Parathyroid adenoma (tissue), 2 donors: Measurements from ENCODE around the gene SUSD6.
"Not testable (repeated sequence)": the region's sequence is repeated elsewhere in the genome, so short reads cannot be mapped to it uniquely, and the experiment has no call there.

Source experiments
- H2AFZ ChIP-seq: fragments of 300-600 bp; sonication (generic); one replicate; pipeline ENCODE4 v1.7.0; 2017; ENCODE audit warnings: antibody characterized with exemption, mild to moderate bottlenecking
- H3K27ac ChIP-seq: fragments of 300-600 bp; sonication (generic); one replicate; pipeline ENCODE4 v1.7.0; 2017
- H3K27me3 ChIP-seq: fragments of 300-600 bp; sonication (generic); one replicate; pipeline ENCODE4 v1.7.0; 2017; ENCODE audit warnings: low read length; ENCODE audit not compliant: control insufficient read depth, insufficient read depth
- H3K36me3 ChIP-seq: fragments of 300-600 bp; sonication (generic); one replicate; pipeline ENCODE4 v1.7.0; 2017; ENCODE audit warnings: low read length; ENCODE audit not compliant: control insufficient read depth, insufficient read depth
- H3K4me1 ChIP-seq: fragments of 300-600 bp; sonication (generic); one replicate; pipeline ENCODE4 v1.7.0; 2017; ENCODE audit warnings: control low read depth
- H3K4me2 ChIP-seq: fragments of 300-600 bp; sonication (generic); one replicate; pipeline ENCODE4 v1.7.0; 2017; ENCODE audit warnings: low read length
- H3K4me3 ChIP-seq: fragments of 300-600 bp; sonication (generic); one replicate; pipeline ENCODE4 v1.7.0; 2017; ENCODE audit warnings: low read depth, low read length
- H3K79me2 ChIP-seq: fragments of 300-600 bp; sonication (generic); one replicate; pipeline ENCODE4 v1.7.0; 2017; ENCODE audit warnings: control low read depth
- H3K9ac ChIP-seq: fragments of 300-600 bp; sonication (generic); one replicate; pipeline ENCODE4 v1.7.0; 2017; ENCODE audit warnings: mild to moderate bottlenecking
- H3K9me3 ChIP-seq: fragments of 300-600 bp; sonication (generic); one replicate; pipeline ENCODE4 v1.7.0; 2017; ENCODE audit warnings: low read length; ENCODE audit not compliant: control insufficient read depth
- CTCF ChIP-seq: fragments of 300-600 bp; sonication (generic); IDR thresholded peaks from one replicate; pipeline ENCODE4 v1.7.0; 2017; ENCODE audit warnings: antibody characterized with exemption, mild to moderate bottlenecking
- donor health status: primary hyperparathyroidism.

Gene SUSD6

GRCh38 chr14:69637503-69638031, 26.2 kb downstream of the SUSD6 start:
- H3K27me3 ChIP-seq, result no peaks in the 10 kb centered on the region
- H3K27ac ChIP-seq, result no peak overlapping the region
- H3K4me1 ChIP-seq, result peaks cover 17% of the 10 kb centered on the region
- H3K4me2 ChIP-seq, result no peak overlapping the region
- H3K36me3 ChIP-seq, result no peaks in the 10 kb centered on the region
- no peaks in the 10 kb centered on the region for H3K9me3 ChIP-seq
- H3K4me3 ChIP-seq, result no peak overlapping the region
- H3K79me2 ChIP-seq, result peaks cover 63% of the 10 kb centered on the region
- H3K9ac ChIP-seq, result no peak overlapping the region
- TF ChIP-seq CTCF, result no peak
- H2AFZ ChIP-seq, result no peak overlapping the region

- H3K36me3 ChIP-seq, result no peaks in the 10 kb centered on the region
- H3K9me3 ChIP-seq, result no peaks in the 10 kb centered on the region
- peaks cover 60% of the 10 kb centered on the region for H3K79me2 ChIP-seq
- H3K4me2 ChIP-seq, result no peak overlapping the region
- H2AFZ ChIP-seq, result no peak overlapping the region
- no peak for TF ChIP-seq CTCF
- H3K27me3 ChIP-seq, result no peaks in the 10 kb centered on the region
- no peak overlapping the region for H3K27ac ChIP-seq
- peaks cover 15% of the 10 kb centered on the region for H3K4me1 ChIP-seq
- no peak overlapping the region for H3K9ac ChIP-seq
- no peak overlapping the region for H3K4me3 ChIP-seq
These were observed 29.5 kb downstream of the SUSD6 start for GRCh38 chr14:69640931-69641330.

- H3K9ac ChIP-seq, H3K4me3 ChIP-seq, H3K9me3 ChIP-seq, H3K4me2 ChIP-seq, H3K36me3 ChIP-seq, H2AFZ ChIP-seq, H3K27me3 ChIP-seq, H3K27ac ChIP-seq, H3K4me1 ChIP-seq: not testable (repeated sequence)
- peaks cover 56% of the 10 kb centered on the region for H3K79me2 ChIP-seq
These were observed 30.9 kb downstream of the SUSD6 start for GRCh38 chr14:69642212-69642793.

GRCh38 chr14:69643430-69644200, 32.2 kb downstream of the SUSD6 start:
- peaks cover 9% of the 10 kb centered on the region for H3K4me1 ChIP-seq
- H3K4me2 ChIP-seq, result no peak overlapping the region
- no peak overlapping the region for H3K27ac ChIP-seq
- no peak overlapping the region for H3K9ac ChIP-seq
- no peak for TF ChIP-seq CTCF
- H3K4me3 ChIP-seq, result no peak overlapping the region
- no peaks in the 10 kb centered on the region for H3K9me3 ChIP-seq
- no peaks in the 10 kb centered on the region for H3K36me3 ChIP-seq
- peaks cover 51% of the 10 kb centered on the region for H3K79me2 ChIP-seq
- H3K27me3 ChIP-seq, result no peaks in the 10 kb centered on the region
- no peak overlapping the region for H2AFZ ChIP-seq

GRCh38 chr14:69644814-69645213, 33.4 kb downstream of the SUSD6 start:
- Histone ChIP-seq H3K9ac (no peak overlapping the region), H3K9me3 (no peaks in the 10 kb centered on the region), H3K79me2 (peaks cover 52% of the 10 kb centered on the region), H3K4me3 (no peak overlapping the region), H3K27me3 (no peaks in the 10 kb centered on the region), H2AFZ (no peak overlapping the region), H3K4me1 (peaks cover 17% of the 10 kb centered on the region), H3K36me3 (no peaks in the 10 kb centered on the region), H3K4me2 (no peak overlapping the region), H3K27ac (no peak overlapping the region)
- TF ChIP-seq CTCF, result no peak
